SK-N-SH (cell line): ENCODE data around the gene CLDN9. TPM values are rescaled to one million over a fixed set of nuclear protein-coding genes. Genes with fewer than 3 reads are reported as not detected.

Source experiments
- CTCF ChIA-PET: fragments of 300-600, 350-600 bp; formaldehyde crosslinking; extraction: SDS; loops from one replicate; lab custom pipeline; 2021; lab: Yijun Ruan, JAX
- POLR2A ChIA-PET: fragments of 350-600 bp; sonication (Branson Sonifier 250); formaldehyde crosslinking; extraction: SDS; loops from one replicate; lab custom pipeline; 2020; ENCODE audit warnings: antibody characterized with exemption, inconsistent platforms; lab: Yijun Ruan, JAX
- DNase-seq: peaks from one replicate; pipeline ENCODE4 v3.0.0; 2012
- H2AFZ ChIP-seq: fragments of 200-600 bp; sonication (generic); 2 replicates; pipeline ENCODE4 v1.8.1; 2016; ENCODE audit warnings: antibody characterized with exemption, mild to moderate bottlenecking, low read depth
- H3F3A ChIP-seq: fragments of 200-600 bp; sonication (generic); replicated peaks from 2 replicates; pipeline ENCODE3; 2016; ENCODE audit warnings: antibody characterized with exemption, mild to moderate bottlenecking; ENCODE audit not compliant: insufficient read depth
- H3K27ac ChIP-seq, 2 experiments: fragments of 200-500 bp in 1 of 2; fragments of 200-600 bp in 1 of 2; sonication (Bioruptor generic) in 1 of 2; sonication (generic), shearing (Covaris generic) in 1 of 2; 2 replicates each; pipeline versions ENCODE4 v1.5.1 to v1.6.1; 2014 to 2016; ENCODE audit warnings: low read depth in 2 of 2, inconsistent platforms in 1 of 2, low read length in 1 of 2, mild to moderate bottlenecking in 1 of 2, mixed read lengths in 1 of 2
- H3K27me3 ChIP-seq: fragments of 200-600 bp; sonication (generic), shearing (Covaris generic); 2 replicates; pipeline ENCODE4 v1.6.1; 2016; ENCODE audit warnings: mixed run types; ENCODE audit not compliant: insufficient read depth
- H3K36me3 ChIP-seq, 2 experiments: fragments of 200-500 bp in 1 of 2; fragments of 200-600 bp in 1 of 2; sonication (Bioruptor generic) in 1 of 2; sonication (generic) in 1 of 2; replicated peaks in 1 of 2; 2 replicates each; pipeline versions ENCODE3 to v1.5.1; 2014 to 2016; ENCODE audit warnings: low read length in 1 of 2, mild to moderate bottlenecking in 1 of 2; ENCODE audit not compliant: insufficient read depth in 2 of 2, control insufficient read depth in 1 of 2
- H3K4me1 ChIP-seq, 2 experiments: fragments of 200-500 bp in 1 of 2; fragments of 200-600 bp in 1 of 2; sonication (Bioruptor generic) in 1 of 2; sonication (generic), shearing (Covaris generic) in 1 of 2; 2 replicates each; pipeline versions ENCODE4 v1.5.1 to v1.6.1; 2014 to 2016; ENCODE audit warnings: low read depth in 1 of 2, low read length in 1 of 2, mixed run types in 1 of 2; ENCODE audit not compliant: insufficient read depth in 2 of 2, control insufficient read depth in 1 of 2
- H3K4me2 ChIP-seq: fragments of 200-600 bp; sonication (generic), shearing (Covaris generic); 2 replicates; pipeline ENCODE4 v1.6.1; 2017; ENCODE audit warnings: mixed run types
- H3K4me3 ChIP-seq, 2 experiments: fragments of 200-500 bp in 1 of 2; fragments of 200-600 bp in 1 of 2; sonication (Bioruptor generic) in 1 of 2; sonication (generic), shearing (Covaris generic) in 1 of 2; 2 replicates each; pipeline versions ENCODE4 v1.5.1 to v1.8.1; 2014 to 2016; ENCODE audit warnings: low read depth in 2 of 2, inconsistent platforms in 1 of 2, low read length in 1 of 2, mild to moderate bottlenecking in 1 of 2, mixed read lengths in 1 of 2, moderate library complexity in 1 of 2
- H3K79me2 ChIP-seq: fragments of 200-600 bp; sonication (generic); 2 replicates; pipeline ENCODE4 v1.8.1; 2017; ENCODE audit warnings: mild to moderate bottlenecking; ENCODE audit not compliant: insufficient read depth
- H3K9ac ChIP-seq: fragments of 200-600 bp; sonication (generic); 2 replicates; pipeline ENCODE4 v1.6.1; 2017; ENCODE audit warnings: mixed run types
- H3K9me2 ChIP-seq: fragments of 200-600 bp; sonication (generic); 2 replicates; pipeline ENCODE4 v1.6.1; 2017; ENCODE audit warnings: mixed run types
- H3K9me3 ChIP-seq: fragments of 200-600 bp; sonication (generic); 2 replicates; pipeline ENCODE4 v1.6.1; 2017; ENCODE audit warnings: mixed run types, mild to moderate bottlenecking, moderate library complexity
- H4K20me1 ChIP-seq: fragments of 200-600 bp; sonication (generic); 2 replicates; pipeline ENCODE4 v1.6.1; 2017; ENCODE audit warnings: mild to moderate bottlenecking, mixed run types; ENCODE audit not compliant: insufficient read depth
- ELF1 ChIP-seq: IDR thresholded peaks from 2 replicates; pipeline ENCODE4 v1.4.0; 2012
- EP300 ChIP-seq, 2 experiments: IDR thresholded peaks; 2 replicates each; pipeline versions ENCODE4 v1.4.0 to v1.6.1; 2012; ENCODE audit warnings: borderline replicate concordance in 1 of 2, low read depth in 1 of 2, low read length in 1 of 2
- EZH2phosphoT487 ChIP-seq: fragments of 200-600 bp; sonication (generic); IDR thresholded peaks from 2 replicates; pipeline ENCODE4 v1.6.1; 2017; ENCODE audit warnings: low read depth, mixed run types, mild to moderate bottlenecking, antibody characterized with exemption, moderate library complexity, borderline replicate concordance
- FOXM1 ChIP-seq: IDR thresholded peaks from 2 replicates; pipeline ENCODE4 v1.4.0; 2012; ENCODE audit warnings: low read depth, mild to moderate bottlenecking
- GATA2 ChIP-seq: sonication (generic); formaldehyde crosslinking; IDR thresholded peaks from 2 replicates; pipeline ENCODE4 v1.5.0; 2020; ENCODE audit warnings: mild to moderate bottlenecking, missing genetic modification reagents
- IRF3 ChIP-seq: fragments of 150-350 bp; IDR thresholded peaks from 2 replicates; pipeline ENCODE4 v1.6.1; 2016; ENCODE audit warnings: mild to moderate bottlenecking, low read depth, low read length
- MEF2A ChIP-seq: IDR thresholded peaks from 2 replicates; pipeline ENCODE4 v1.4.0; 2012; ENCODE audit warnings: low read depth, borderline replicate concordance
- MXI1 ChIP-seq: IDR thresholded peaks from 2 replicates; pipeline ENCODE4 v1.6.1; 2012; ENCODE audit warnings: mild to moderate bottlenecking, low read depth, low read length, improper control_type of control experiment
- PBX3 ChIP-seq: IDR thresholded peaks from 2 replicates; pipeline ENCODE4; 2012
- POLR2AphosphoS5 ChIP-seq: IDR thresholded peaks from 2 replicates; pipeline ENCODE4 v1.6.1; 2012; ENCODE audit warnings: low read depth, low read length
- RCOR1 ChIP-seq: fragments of 150-350 bp; IDR thresholded peaks from 2 replicates; pipeline ENCODE4 v1.6.1; 2017; ENCODE audit warnings: antibody characterized with exemption, low read length
- SMC3 ChIP-seq: IDR thresholded peaks from 2 replicates; pipeline ENCODE4 v1.6.1; 2012; ENCODE audit warnings: low read depth, low read length, improper control_type of control experiment
- TEAD4 ChIP-seq: IDR thresholded peaks from 2 replicates; pipeline ENCODE4 v1.4.0; 2012; ENCODE audit warnings: mild to moderate bottlenecking, borderline replicate concordance; ENCODE audit not compliant: insufficient read depth
- WGBS: methylation state at CpG from one replicate; pipeline ENCODE4 v1.1.6; 2017; ENCODE audit warnings: low lambda C conversion rate; 5-methylcytosine and 5-hydroxymethylcytosine counted together
- polyA plus RNA-seq, 3 experiments: library from polyadenylated mRNA; depleted of rRNA; stranded (reverse); fragments of >200 nt; gene quantifications; 2 replicates each; pipeline ENCODE4 v1.2.3, GENCODE V29; 2012

The CLDN9 gene
- polyA plus RNA-seq, 1 of the 3 experiments (the other 2 are of a cell fraction): 0.08 TPM

GRCh38 chr16:2977440-2977839, 35.3 kb upstream of the CLDN9 start:
- TF ChIP-seq TEAD4 (no peak), RCOR1 (no peak), FOXM1 (no peak), MXI1 (no peak), ELF1 (no peak), EZH2phosphoT487 (no peak), SMC3 (no peak), POLR2AphosphoS5 (no peak), GATA2 (CRISPR knock-in tag) (no peak), MEF2A (no peak), EP300 (IDR thresholded peaks at IDR 0.05; ENCODE audit: borderline replicate concordance in 1 of 2, low read depth in 1 of 2, low read length in 1 of 2) (no peak)
- Histone ChIP-seq H3K79me2 (peaks cover 16% of the 10 kb centered on the region; the same call in 1 of the 2 replicates), H3K4me3 (no peak overlapping the region), H3F3A (peaks cover 7% of the 10 kb centered on the region), H4K20me1 (peaks cover 10% of the 10 kb centered on the region; the same call in 1 of the 2 replicates), H3K36me3 (no peaks in the 10 kb centered on the region), H3K9me3 (no peaks in the 10 kb centered on the region), H3K9ac (no peak overlapping the region), H3K9me2 (no peaks in the 10 kb centered on the region), H3K27me3 (no peaks in the 10 kb centered on the region), H3K4me2 (no peak overlapping the region), H2AFZ (no peak overlapping the region), H3K27ac (no peak overlapping the region), H3K4me1 (peaks cover 4 to 18% of the 10 kb centered on the region in 2 experiments; a peak in 2 of 4 replicates)
- no peak for DNase-seq
- CTCF ChIA-PET: interaction anchor here (0.7 to 1.5 kb wide), 4 partner anchors 8 to 81 kb away, joined by 3 to 5 read pairs (median 3); partner anchors contain the start of gene PAQR4
- WGBS: 81% methylated on average over 6 of the region's 6 CpGs
- POLR2A ChIA-PET: no interaction called here

- 3% methylated on average over 22 of the region's 43 CpGs for WGBS
- ChIA-PET POLR2A (interaction anchor here (0.6 to 2.2 kb wide), 3 partner anchors 10 to 70 kb away, joined by 3 to 12 read pairs (median 4); partner anchors contain the start of gene PAQR4), CTCF (interaction anchor here (1.2 kb wide), 1 partner anchor 18 kb away, joined by 4 read pairs; no protein-coding TSS in a partner anchor)
- H3F3A ChIP-seq: peaks cover 10% of the 10 kb centered on the region
- peak overlapping the region; percentile 93; the same call in 1 of the 2 replicates for H3K9ac ChIP-seq
- peaks cover 16% of the 10 kb centered on the region; the same call in 1 of the 2 replicates for H3K79me2 ChIP-seq
- H3K27me3 ChIP-seq: no peaks in the 10 kb centered on the region
- no peaks in the 10 kb centered on the region for H3K9me2 ChIP-seq
- no peaks in the 10 kb centered on the region for H3K36me3 ChIP-seq
- H2AFZ ChIP-seq: peak overlapping the region; percentile 65; the same call in 1 of the 2 replicates
- peaks cover 4 to 10% of the 10 kb centered on the region in 2 experiments; a peak in 2 of 4 replicates for H3K4me1 ChIP-seq
- peak overlapping the region; percentile 69 for H3K4me3 ChIP-seq
- H4K20me1 ChIP-seq: no peaks in the 10 kb centered on the region
- H3K9me3 ChIP-seq: no peaks in the 10 kb centered on the region
- no peak overlapping the region; a peak in 1 of 4 replicates for H3K27ac ChIP-seq
- no peak for TF ChIP-seq IRF3
- TF ChIP-seq PBX3: peak; percentile 36; the same call in 1 of the 2 replicates
- peak overlapping the region; percentile 98 for H3K4me2 ChIP-seq
- peak; percentile 67 for DNase-seq
These were observed 33.0 kb upstream of the CLDN9 start for GRCh38 chr16:2979669-2980226.
